Measurements from ENCODE around the gene SLC22A6.

Gene SLC22A6

GRCh38 chr11:62984451-62984991 lies at the start of gene SLC22A6:
TSS of gene SLC22A6 (minus strand) at chr11:62984967. CDS start at chr11:62984690, 277 bp downstream.
- H3K4me3 ChIP-seq (ENCODE audit: low read length) = no peak within 1 kb of the TSS
- peaks cover 6% of the 10 kb centered on the region for H3K27me3 ChIP-seq (ENCODE audit: insufficient read depth, low read length)
- no peaks in the 10 kb centered on the region for H3K36me3 ChIP-seq (ENCODE audit: insufficient read depth, low read length)
- no peaks in the 10 kb centered on the region for H3K9me3 ChIP-seq (ENCODE audit: low read length)
- H3K4me1 ChIP-seq (ENCODE audit: insufficient read depth, low read length) = no peaks in the 10 kb centered on the region
- no peak within 1 kb of the TSS for H2AFZ ChIP-seq (ENCODE audit: low read depth, low read length)

GRCh38 chr11:63032457-63032856 lies 47.7 kb upstream of the SLC22A6 start:
- H2AFZ ChIP-seq (ENCODE audit: low read depth, low read length) = no peak overlapping the region
- H3K27me3 ChIP-seq (ENCODE audit: insufficient read depth, low read length) = no peaks in the 10 kb centered on the region
- no peaks in the 10 kb centered on the region for H3K4me1 ChIP-seq (ENCODE audit: insufficient read depth, low read length)
- no peaks in the 10 kb centered on the region for H3K9me3 ChIP-seq (ENCODE audit: low read length)
- H3K4me3 ChIP-seq (ENCODE audit: low read length) = no peak overlapping the region
- H3K36me3 ChIP-seq (ENCODE audit: insufficient read depth, low read length) = no peaks in the 10 kb centered on the region

- Histone ChIP-seq H3K36me3 (ENCODE audit: insufficient read depth, low read length) (no peaks in the 10 kb centered on the region), H3K4me3 (ENCODE audit: low read length) (no peak overlapping the region), H2AFZ (ENCODE audit: low read depth, low read length) (peak overlapping the region; percentile 75), H3K9me3 (ENCODE audit: low read length) (no peaks in the 10 kb centered on the region), H3K27me3 (ENCODE audit: insufficient read depth, low read length) (no peaks in the 10 kb centered on the region), H3K4me1 (ENCODE audit: insufficient read depth, low read length) (peaks cover 3% of the 10 kb centered on the region)
These were observed 39.3 kb upstream of the SLC22A6 start for GRCh38 chr11:63023841-63024648.

GRCh38 chr11:63023222-63023814 lies 38.6 kb upstream of the SLC22A6 start:
- no peaks in the 10 kb centered on the region for H3K36me3 ChIP-seq (ENCODE audit: insufficient read depth, low read length)
- H2AFZ ChIP-seq (ENCODE audit: low read depth, low read length) = peak overlapping the region; percentile 75
- H3K4me1 ChIP-seq (ENCODE audit: insufficient read depth, low read length) = peaks cover 3% of the 10 kb centered on the region
- H3K27me3 ChIP-seq (ENCODE audit: insufficient read depth, low read length) = no peaks in the 10 kb centered on the region
- no peak overlapping the region for H3K4me3 ChIP-seq (ENCODE audit: low read length)
- no peaks in the 10 kb centered on the region for H3K9me3 ChIP-seq (ENCODE audit: low read length)

GRCh38 chr11:63022441-63022840 lies 37.7 kb upstream of the SLC22A6 start:
- Histone ChIP-seq H3K36me3 (ENCODE audit: insufficient read depth, low read length) (no peaks in the 10 kb centered on the region), H3K27me3 (ENCODE audit: insufficient read depth, low read length) (no peaks in the 10 kb centered on the region), H3K4me1 (ENCODE audit: insufficient read depth, low read length) (peaks cover 3% of the 10 kb centered on the region), H3K4me3 (ENCODE audit: low read length) (no peak overlapping the region), H3K9me3 (ENCODE audit: low read length) (no peaks in the 10 kb centered on the region), H2AFZ (ENCODE audit: low read depth, low read length) (no peak overlapping the region)

GRCh38 chr11:63020671-63021291 lies 36.0 kb upstream of the SLC22A6 start:
- Histone ChIP-seq H3K27me3 (ENCODE audit: insufficient read depth, low read length) (peaks cover 3% of the 10 kb centered on the region), H3K9me3 (ENCODE audit: low read length) (no peaks in the 10 kb centered on the region), H3K4me1 (ENCODE audit: insufficient read depth, low read length) (peaks cover 3% of the 10 kb centered on the region), H3K4me3 (ENCODE audit: low read length) (no peak overlapping the region), H2AFZ (ENCODE audit: low read depth, low read length) (no peak overlapping the region), H3K36me3 (ENCODE audit: insufficient read depth, low read length) (no peaks in the 10 kb centered on the region)

GRCh38 chr11:63019506-63019905 lies 34.7 kb upstream of the SLC22A6 start:
- peaks cover 3% of the 10 kb centered on the region for H3K27me3 ChIP-seq (ENCODE audit: insufficient read depth, low read length)
- H3K36me3 ChIP-seq (ENCODE audit: insufficient read depth, low read length) = no peaks in the 10 kb centered on the region
- no peaks in the 10 kb centered on the region for H3K9me3 ChIP-seq (ENCODE audit: low read length)
- peaks cover 3% of the 10 kb centered on the region for H3K4me1 ChIP-seq (ENCODE audit: insufficient read depth, low read length)
- H2AFZ ChIP-seq (ENCODE audit: low read depth, low read length) = no peak overlapping the region
- H3K4me3 ChIP-seq (ENCODE audit: low read length) = no peak overlapping the region

GRCh38 chr11:63017306-63017974 lies 32.7 kb upstream of the SLC22A6 start:
- no peaks in the 10 kb centered on the region for H3K9me3 ChIP-seq (ENCODE audit: low read length)
- peaks cover 6% of the 10 kb centered on the region for H3K27me3 ChIP-seq (ENCODE audit: insufficient read depth, low read length)
- no peak overlapping the region for H3K4me3 ChIP-seq (ENCODE audit: low read length)
- no peaks in the 10 kb centered on the region for H3K4me1 ChIP-seq (ENCODE audit: insufficient read depth, low read length)
- H3K36me3 ChIP-seq (ENCODE audit: insufficient read depth, low read length) = no peaks in the 10 kb centered on the region
- no peak overlapping the region for H2AFZ ChIP-seq (ENCODE audit: low read depth, low read length)

- Histone ChIP-seq H3K9me3 (ENCODE audit: low read length) (no peaks in the 10 kb centered on the region), H3K4me1 (ENCODE audit: insufficient read depth, low read length) (no peaks in the 10 kb centered on the region), H3K36me3 (ENCODE audit: insufficient read depth, low read length) (no peaks in the 10 kb centered on the region), H3K4me3 (ENCODE audit: low read length) (no peak within 1 kb of the TSS), H2AFZ (ENCODE audit: low read depth, low read length) (no peak within 1 kb of the TSS), H3K27me3 (ENCODE audit: insufficient read depth, low read length) (peaks cover 10% of the 10 kb centered on the region)
These were observed 30.9 kb upstream of the SLC22A6 start, which contains the start of gene SLC22A8 for GRCh38 chr11:63015521-63016215. TSS of gene SLC22A8 (minus strand) at chr11:63015841. CDS start at chr11:63014958, 883 bp downstream.

- no peaks in the 10 kb centered on the region for H3K9me3 ChIP-seq (ENCODE audit: low read length)
- H2AFZ ChIP-seq (ENCODE audit: low read depth, low read length) = no peak overlapping the region
- H3K4me3 ChIP-seq (ENCODE audit: low read length) = no peak overlapping the region
- H3K27me3 ChIP-seq (ENCODE audit: insufficient read depth, low read length) = peaks cover 14% of the 10 kb centered on the region
- no peaks in the 10 kb centered on the region for H3K36me3 ChIP-seq (ENCODE audit: insufficient read depth, low read length)
- no peaks in the 10 kb centered on the region for H3K4me1 ChIP-seq (ENCODE audit: insufficient read depth, low read length)
These were observed 29.8 kb upstream of the SLC22A6 start for GRCh38 chr11:63014408-63015055.

GRCh38 chr11:63012839-63013238 lies 28.1 kb upstream of the SLC22A6 start:
- no peaks in the 10 kb centered on the region for H3K36me3 ChIP-seq (ENCODE audit: insufficient read depth, low read length)
- H3K4me3 ChIP-seq (ENCODE audit: low read length) = no peak overlapping the region
- no peaks in the 10 kb centered on the region for H3K9me3 ChIP-seq (ENCODE audit: low read length)
- H2AFZ ChIP-seq (ENCODE audit: low read depth, low read length) = no peak overlapping the region
- H3K27me3 ChIP-seq (ENCODE audit: insufficient read depth, low read length) = peaks cover 16% of the 10 kb centered on the region
- H3K4me1 ChIP-seq (ENCODE audit: insufficient read depth, low read length) = no peaks in the 10 kb centered on the region

GRCh38 chr11:63012430-63012829 lies 27.7 kb upstream of the SLC22A6 start:
- Histone ChIP-seq H3K27me3 (ENCODE audit: insufficient read depth, low read length) (peaks cover 18% of the 10 kb centered on the region), H3K9me3 (ENCODE audit: low read length) (no peaks in the 10 kb centered on the region)

More at GRCh38 chr11:63012430-63012829, 27.7 kb upstream of the SLC22A6 start:
- H2AFZ ChIP-seq (ENCODE audit: low read depth, low read length) = no peak overlapping the region
- H3K4me1 ChIP-seq (ENCODE audit: insufficient read depth, low read length) = no peaks in the 10 kb centered on the region
- no peak overlapping the region for H3K4me3 ChIP-seq (ENCODE audit: low read length)
- no peaks in the 10 kb centered on the region for H3K36me3 ChIP-seq (ENCODE audit: insufficient read depth, low read length)
